ENCODE measurements around the gene SRP72.
"Not testable (repeated sequence)": the region's sequence is repeated elsewhere in the genome, so short reads cannot be mapped to it uniquely, and the experiment has no call there.

SRP72 gene

GRCh38 chr4:56440983-56441382 is 26.4 kb upstream of the SRP72 start:
- DNase-seq (ENCODE audit: low spot score) = no peak
- in situ Hi-C loops (cut with MboI; ENCODE audit: low sequenced_read_pairs, unreplicated experiment) = no loop called here
- TF ChIP-seq, protein P1, sequence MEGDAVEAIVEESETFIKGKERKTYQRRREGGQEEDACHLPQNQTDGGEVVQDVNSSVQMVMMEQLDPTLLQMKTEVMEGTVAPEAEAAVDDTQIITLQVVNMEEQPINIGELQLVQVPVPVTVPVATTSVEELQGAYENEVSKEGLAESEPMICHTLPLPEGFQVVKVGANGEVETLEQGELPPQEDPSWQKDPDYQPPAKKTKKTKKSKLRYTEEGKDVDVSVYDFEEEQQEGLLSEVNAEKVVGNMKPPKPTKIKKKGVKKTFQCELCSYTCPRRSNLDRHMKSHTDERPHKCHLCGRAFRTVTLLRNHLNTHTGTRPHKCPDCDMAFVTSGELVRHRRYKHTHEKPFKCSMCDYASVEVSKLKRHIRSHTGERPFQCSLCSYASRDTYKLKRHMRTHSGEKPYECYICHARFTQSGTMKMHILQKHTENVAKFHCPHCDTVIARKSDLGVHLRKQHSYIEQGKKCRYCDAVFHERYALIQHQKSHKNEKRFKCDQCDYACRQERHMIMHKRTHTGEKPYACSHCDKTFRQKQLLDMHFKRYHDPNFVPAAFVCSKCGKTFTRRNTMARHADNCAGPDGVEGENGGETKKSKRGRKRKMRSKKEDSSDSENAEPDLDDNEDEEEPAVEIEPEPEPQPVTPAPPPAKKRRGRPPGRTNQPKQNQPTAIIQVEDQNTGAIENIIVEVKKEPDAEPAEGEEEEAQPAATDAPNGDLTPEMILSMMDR (IDR thresholded peaks at IDR 0.05; ENCODE audit: borderline replicate concordance, control extremely low read depth, extremely low read depth, insufficient read depth, missing control alignments) = no peak

- no peak for DNase-seq (ENCODE audit: low spot score)
- TF ChIP-seq, protein P1 (IDR thresholded peaks at IDR 0.05; ENCODE audit: borderline replicate concordance, control extremely low read depth, extremely low read depth, insufficient read depth, missing control alignments) = no peak
- in situ Hi-C loops (cut with MboI; ENCODE audit: low sequenced_read_pairs, unreplicated experiment) = no loop called here
Observed at GRCh38 chr4:56444719-56445118, 22.7 kb upstream of the SRP72 start.

DNA sequence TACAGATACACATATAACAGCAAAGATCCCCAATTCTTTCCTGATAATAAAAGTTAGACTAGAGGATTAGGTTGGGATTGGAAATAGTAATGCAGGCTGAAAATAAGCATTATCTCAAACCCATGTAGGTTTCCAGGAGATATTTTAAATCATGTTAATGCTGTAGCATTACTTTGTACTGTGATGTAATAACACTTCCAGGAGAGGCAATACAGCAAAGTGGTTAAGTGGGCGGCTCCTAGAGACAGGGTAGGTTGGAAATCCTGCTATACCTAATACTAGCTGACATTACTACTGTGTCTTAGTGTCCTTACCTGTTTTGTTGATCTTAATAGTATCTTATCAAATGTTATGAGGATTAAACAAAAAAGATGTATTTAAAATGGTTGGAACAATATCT is 21.7 kb upstream of the SRP72 start:
- no peak for DNase-seq (ENCODE audit: low spot score)

GRCh38 chr4:56448301-56448700 is 19.1 kb upstream of the SRP72 start:
- TF ChIP-seq, protein P1 (IDR thresholded peaks at IDR 0.05; ENCODE audit: borderline replicate concordance, control extremely low read depth, extremely low read depth, insufficient read depth, missing control alignments) = no peak
- DNase-seq (ENCODE audit: low spot score) = no peak
- in situ Hi-C loops (cut with MboI; ENCODE audit: low sequenced_read_pairs, unreplicated experiment) = no loop called here

More for the DNA sequence above, 21.7 kb upstream of the SRP72 start:
- in situ Hi-C loops (cut with MboI; ENCODE audit: low sequenced_read_pairs, unreplicated experiment) = no loop called here
- TF ChIP-seq, protein P1 (IDR thresholded peaks at IDR 0.05; ENCODE audit: borderline replicate concordance, control extremely low read depth, extremely low read depth, insufficient read depth, missing control alignments) = no peak

GRCh38 chr4:56449475-56449874 is 17.9 kb upstream of the SRP72 start:
- in situ Hi-C loops (cut with MboI; ENCODE audit: low sequenced_read_pairs, unreplicated experiment); DNase-seq (ENCODE audit: low spot score): not testable (repeated sequence)

DNA sequence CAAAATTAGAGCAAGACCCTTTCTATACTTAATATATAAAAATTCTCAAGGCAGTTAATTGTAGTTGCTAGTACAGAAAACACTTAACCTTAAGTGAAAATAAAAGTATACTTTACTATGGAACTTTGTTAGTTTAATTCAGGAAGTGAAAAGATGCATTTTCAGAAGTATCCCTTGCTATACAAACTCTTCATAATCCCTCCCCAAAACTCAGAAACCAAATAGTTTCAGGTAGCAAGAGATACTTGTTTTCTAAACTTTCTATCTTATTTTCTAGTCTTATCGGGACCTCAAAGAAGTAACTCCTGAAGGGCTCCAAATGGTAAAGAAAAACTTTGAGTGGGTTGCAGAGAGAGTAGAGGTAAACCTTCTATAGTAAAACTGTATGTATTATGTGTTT is 17.1 kb upstream of the SRP72 start:
- TF ChIP-seq, protein P1 (IDR thresholded peaks at IDR 0.05; ENCODE audit: borderline replicate concordance, control extremely low read depth, extremely low read depth, insufficient read depth, missing control alignments) = no peak
- in situ Hi-C loops (cut with MboI; ENCODE audit: low sequenced_read_pairs, unreplicated experiment) = no loop called here
- no peak for DNase-seq (ENCODE audit: low spot score)

- in situ Hi-C loops (cut with MboI; ENCODE audit: low sequenced_read_pairs, unreplicated experiment) = no loop called here
- no peak for DNase-seq (ENCODE audit: low spot score)
- TF ChIP-seq, protein P1 (IDR thresholded peaks at IDR 0.05; ENCODE audit: borderline replicate concordance, control extremely low read depth, extremely low read depth, insufficient read depth, missing control alignments) = no peak
Observed at GRCh38 chr4:56460085-56460484, 7.3 kb upstream of the SRP72 start.
